ENCODE data around the gene MRPL58. TPM values are rescaled to one million over a fixed set of nuclear protein-coding genes. Genes with fewer than 3 reads are reported as not detected.

The MRPL58 gene
- total RNA-seq, 1 experiment from 2014 or later, result 41.0 TPM

GRCh38 chr17:75060434-75061054, 48.1 kb downstream of the MRPL58 start:
- Histone ChIP-seq H3K79me1 (ENCODE audit: insufficient read depth, low read depth, low read length, poor library complexity, severe bottlenecking) (no peaks in the 10 kb centered on the region), H3K9me3 (ENCODE audit: control insufficient read depth, low read depth, low read length) (no peaks in the 10 kb centered on the region), H3K27me3 (ENCODE audit: insufficient read depth, low read length) (no peaks in the 10 kb centered on the region), H3K18ac (ENCODE audit: insufficient read length, low read depth, low read length) (no peak overlapping the region), H2BK15ac (ENCODE audit: low read depth, low read length) (no peak overlapping the region), H4K20me1 (ENCODE audit: control insufficient read depth, insufficient read depth, insufficient read length) (no peaks in the 10 kb centered on the region), H3T11ph (ENCODE audit: low read length) (no peak overlapping the region), H3K14ac (ENCODE audit: insufficient read depth, low read length) (no peak overlapping the region), H3K23me2 (ENCODE audit: insufficient read length, low read depth, low read length, poor library complexity, severe bottlenecking) (no peaks in the 10 kb centered on the region), H2BK12ac (ENCODE audit: insufficient read length, low read depth, low read length) (no peak overlapping the region), H2BK5ac (ENCODE audit: insufficient read length, low read length) (no peak overlapping the region), H3K23ac (ENCODE audit: insufficient read length, low read depth, low read length) (no peak overlapping the region), H3K9ac (ENCODE audit: extremely low read depth, insufficient read length, low read length) (no peak overlapping the region), H3K4me2 (ENCODE audit: insufficient read depth, insufficient read length, low read length) (no peak overlapping the region), H2BK120ac (ENCODE audit: low read depth, low read length, poor library complexity, severe bottlenecking) (no peak overlapping the region), H3K27ac (ENCODE audit: insufficient read length, low read depth, low read length) (no peak overlapping the region), H4K5ac (ENCODE audit: insufficient read length, low read depth, low read length) (no peak overlapping the region), H3K4ac (ENCODE audit: low read depth, low read length) (no peak overlapping the region), H4K8ac (replicated peaks; ENCODE audit: insufficient read length, low read depth, low read length) (no peak overlapping the region), H2AFZ (ENCODE audit: low read length) (no peak overlapping the region), H3K79me2 (ENCODE audit: insufficient read depth, low read length) (no peaks in the 10 kb centered on the region; the same call in 1 of the 2 replicates), H4K91ac (ENCODE audit: insufficient read length, low read depth, low read length) (no peak overlapping the region), H3K56ac (ENCODE audit: insufficient read length, low read depth, low read length) (no peak overlapping the region), H2AK5ac (ENCODE audit: insufficient read length, low read length) (no peak overlapping the region), H2BK20ac (ENCODE audit: low read depth, low read length, poor library complexity, severe bottlenecking) (no peak overlapping the region), H3K4me1 (ENCODE audit: insufficient read depth, low read length) (no peaks in the 10 kb centered on the region)
- peaks cover 0 to 4% of the 10 kb centered on the region in 2 experiments; a peak in 1 of 4 replicates for H3K4me1 Mint-ChIP-seq
- WGBS (ENCODE audit: extremely low coverage, insufficient read length, low lambda C conversion rate), result no CpG with 5 or more reads among the region's 26 CpGs
- no peaks in the 10 kb centered on the region for H3K9me3 Mint-ChIP-seq
- no peak for TF ChIP-seq CTCF (conservative IDR thresholded peaks at IDR 0.05)
- no peaks in the 10 kb centered on the region; the same call in none of the 2 replicates for H3K27me3 Mint-ChIP-seq (ENCODE audit: low read depth)
- no peak for DNase-seq
- peaks cover 43 to 75% (median 74%) of the 10 kb centered on the region in 3 experiments for H3K36me3 Mint-ChIP-seq (ENCODE audit: insufficient read depth in 1 of 3, low read depth in 3 of 3)
- H3K27ac Mint-ChIP-seq, result peak overlapping the region in 1 of 3 experiments; percentile 43; a peak in 2 of 7 replicates
- no peak overlapping the region for H3K4me3 Mint-ChIP-seq
